GM23338 (cell line): Measurements from ENCODE around the gene ITGA2.

Experiments
- CREB1 ChIP-seq: fragments of 250-450 bp; sonication (Bioruptor Pico); IDR thresholded peaks from 2 replicates; pipeline ENCODE4 v1.5.0; 2020; ENCODE audit warnings: low read depth, mild to moderate bottlenecking, moderate library complexity
- EZH2 ChIP-seq: fragments of 200-600 bp; sonication (generic); IDR thresholded peaks from one replicate; pipeline ENCODE4 v1.8.0; 2017; ENCODE audit warnings: antibody characterized with exemption, mild to moderate bottlenecking, low read depth; ENCODE audit not compliant: unreplicated experiment
- EZH2phosphoT487 ChIP-seq: fragments of 200-600 bp; sonication (generic); IDR thresholded peaks from one replicate; pipeline ENCODE4 v1.8.1; 2018; ENCODE audit warnings: antibody characterized with exemption; ENCODE audit not compliant: unreplicated experiment
- POLR2AphosphoS5 ChIP-seq: IDR thresholded peaks from 2 replicates; pipeline ENCODE4 v1.6.1; 2016; ENCODE audit warnings: antibody characterized with exemption, low read depth
- TF ChIP-seq, protein P1 (sequence below), 2 experiments: fragments of 200-600 bp in 1 of 2; sonication (generic) in 1 of 2; conservative IDR thresholded peaks; 2 replicates each; pipeline versions ENCODE4 v1.5.1 to v1.6.1; 2016 to 2017; ENCODE audit warnings: antibody characterized with exemption in 2 of 2, low read depth in 2 of 2, mild to moderate bottlenecking in 2 of 2, moderate library complexity in 1 of 2
- TF ChIP-seq, protein P2 (sequence below): IDR thresholded peaks from one replicate; pipeline ENCODE4 v1.6.1; 2018; ENCODE audit warnings: antibody characterized with exemption; ENCODE audit not compliant: unreplicated experiment

DNA sequence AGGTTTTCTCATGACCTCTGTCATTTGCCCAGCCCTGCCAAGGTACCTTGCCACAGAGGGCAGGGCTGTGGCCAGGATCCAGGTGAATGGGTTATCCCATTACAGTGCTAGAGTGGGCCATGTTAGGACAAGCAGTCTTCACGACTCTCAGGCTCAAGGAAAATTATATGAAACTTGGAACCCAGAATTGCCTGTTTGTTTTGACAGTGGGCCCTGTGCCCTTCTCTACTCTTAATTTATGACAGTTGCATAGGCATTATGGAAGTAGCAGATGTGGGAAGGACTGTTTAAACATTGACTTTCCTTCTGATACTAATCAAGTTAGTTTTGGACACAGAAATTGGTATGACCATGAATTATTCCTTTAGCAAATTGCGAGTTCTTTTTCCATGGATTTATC is 41.7 kb downstream of the ITGA2 start:
- TF ChIP-seq, protein P1, sequence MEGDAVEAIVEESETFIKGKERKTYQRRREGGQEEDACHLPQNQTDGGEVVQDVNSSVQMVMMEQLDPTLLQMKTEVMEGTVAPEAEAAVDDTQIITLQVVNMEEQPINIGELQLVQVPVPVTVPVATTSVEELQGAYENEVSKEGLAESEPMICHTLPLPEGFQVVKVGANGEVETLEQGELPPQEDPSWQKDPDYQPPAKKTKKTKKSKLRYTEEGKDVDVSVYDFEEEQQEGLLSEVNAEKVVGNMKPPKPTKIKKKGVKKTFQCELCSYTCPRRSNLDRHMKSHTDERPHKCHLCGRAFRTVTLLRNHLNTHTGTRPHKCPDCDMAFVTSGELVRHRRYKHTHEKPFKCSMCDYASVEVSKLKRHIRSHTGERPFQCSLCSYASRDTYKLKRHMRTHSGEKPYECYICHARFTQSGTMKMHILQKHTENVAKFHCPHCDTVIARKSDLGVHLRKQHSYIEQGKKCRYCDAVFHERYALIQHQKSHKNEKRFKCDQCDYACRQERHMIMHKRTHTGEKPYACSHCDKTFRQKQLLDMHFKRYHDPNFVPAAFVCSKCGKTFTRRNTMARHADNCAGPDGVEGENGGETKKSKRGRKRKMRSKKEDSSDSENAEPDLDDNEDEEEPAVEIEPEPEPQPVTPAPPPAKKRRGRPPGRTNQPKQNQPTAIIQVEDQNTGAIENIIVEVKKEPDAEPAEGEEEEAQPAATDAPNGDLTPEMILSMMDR (conservative IDR thresholded peaks at IDR 0.05; ENCODE audit: low read depth in 2 of 2), result no peak
- TF ChIP-seq, protein P2, sequence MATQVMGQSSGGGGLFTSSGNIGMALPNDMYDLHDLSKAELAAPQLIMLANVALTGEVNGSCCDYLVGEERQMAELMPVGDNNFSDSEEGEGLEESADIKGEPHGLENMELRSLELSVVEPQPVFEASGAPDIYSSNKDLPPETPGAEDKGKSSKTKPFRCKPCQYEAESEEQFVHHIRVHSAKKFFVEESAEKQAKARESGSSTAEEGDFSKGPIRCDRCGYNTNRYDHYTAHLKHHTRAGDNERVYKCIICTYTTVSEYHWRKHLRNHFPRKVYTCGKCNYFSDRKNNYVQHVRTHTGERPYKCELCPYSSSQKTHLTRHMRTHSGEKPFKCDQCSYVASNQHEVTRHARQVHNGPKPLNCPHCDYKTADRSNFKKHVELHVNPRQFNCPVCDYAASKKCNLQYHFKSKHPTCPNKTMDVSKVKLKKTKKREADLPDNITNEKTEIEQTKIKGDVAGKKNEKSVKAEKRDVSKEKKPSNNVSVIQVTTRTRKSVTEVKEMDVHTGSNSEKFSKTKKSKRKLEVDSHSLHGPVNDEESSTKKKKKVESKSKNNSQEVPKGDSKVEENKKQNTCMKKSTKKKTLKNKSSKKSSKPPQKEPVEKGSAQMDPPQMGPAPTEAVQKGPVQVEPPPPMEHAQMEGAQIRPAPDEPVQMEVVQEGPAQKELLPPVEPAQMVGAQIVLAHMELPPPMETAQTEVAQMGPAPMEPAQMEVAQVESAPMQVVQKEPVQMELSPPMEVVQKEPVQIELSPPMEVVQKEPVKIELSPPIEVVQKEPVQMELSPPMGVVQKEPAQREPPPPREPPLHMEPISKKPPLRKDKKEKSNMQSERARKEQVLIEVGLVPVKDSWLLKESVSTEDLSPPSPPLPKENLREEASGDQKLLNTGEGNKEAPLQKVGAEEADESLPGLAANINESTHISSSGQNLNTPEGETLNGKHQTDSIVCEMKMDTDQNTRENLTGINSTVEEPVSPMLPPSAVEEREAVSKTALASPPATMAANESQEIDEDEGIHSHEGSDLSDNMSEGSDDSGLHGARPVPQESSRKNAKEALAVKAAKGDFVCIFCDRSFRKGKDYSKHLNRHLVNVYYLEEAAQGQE, result no peak
- no peak for TF ChIP-seq EZH2phosphoT487
- TF ChIP-seq EZH2, result no peak
- no peak for TF ChIP-seq POLR2AphosphoS5
- TF ChIP-seq CREB1 (CRISPR knock-in tag), result no peak
